ENCODE measurements around the gene NLE1.

- TF ChIP-seq CTCF (IDR thresholded peaks at IDR 0.05; ENCODE audit: low read depth, low read length, missing input control): no peak
- TF ChIP-seq EGR1 (IDR thresholded peaks at IDR 0.05; ENCODE audit: low read depth in 2 of 2): no peak
- no peak for TF ChIP-seq SP1 (IDR thresholded peaks at IDR 0.05)
- no peak for TF ChIP-seq ATF3 (IDR thresholded peaks at IDR 0.05)
- no peak for TF ChIP-seq RAD21 (IDR thresholded peaks at IDR 0.05)
- no peak for TF ChIP-seq FOXA1 (IDR thresholded peaks at IDR 0.05)
- no peak for TF ChIP-seq REST (IDR thresholded peaks at IDR 0.05)
- no peak for TF ChIP-seq YY1 (IDR thresholded peaks at IDR 0.05)
- TF ChIP-seq ZBTB33 (IDR thresholded peaks at IDR 0.05): no peak
- no peak for TF ChIP-seq GABPA (IDR thresholded peaks at IDR 0.05 in 1 of 2, conservative IDR thresholded peaks at IDR 0.05 in 1 of 2)
- no peak for TF ChIP-seq HNF4A (conservative IDR thresholded peaks at IDR 0.05)
- TF ChIP-seq MAX (IDR thresholded peaks at IDR 0.05): no peak
- TF ChIP-seq JUND (IDR thresholded peaks at IDR 0.05): no peak
- no peak for TF ChIP-seq TAF1 (conservative IDR thresholded peaks at IDR 0.05)
Measured at GRCh38 chr17:35174835-35175334, 32.8 kb upstream of the NLE1 start.

Measured in liver (tissue), 3 donors.